CD4-positive, alpha-beta memory T cell (primary cell): Measurements from ENCODE around the gene ARL2. TPM values are rescaled to one million over a fixed set of nuclear protein-coding genes. Genes with fewer than 3 reads are reported as not detected.
A peak's percentile ranks its signal among the peaks of the same experiment; 100 is the strongest.

ENCODE experiments used
- CTCF ChIA-PET: fragments of 350-600 bp; sonication (Branson Sonifier 250); formaldehyde crosslinking; loops from one replicate; lab custom pipeline; 2021; ENCODE audit warnings: inconsistent platforms; ENCODE audit not compliant: partially characterized antibody; lab: Charles Lee
- POLR2A ChIA-PET: fragments of 350-600 bp; sonication (Branson Sonifier 250); formaldehyde crosslinking; loops from one replicate; lab custom pipeline; 2021; ENCODE audit not compliant: partially characterized antibody; lab: Charles Lee
- DNase-seq, 5 donors: peaks; one replicate each; pipeline versions ENCODE4 v3.0.0 to v3.0.0-alpha.2; 2020 to 2022; ENCODE audit warnings: mixed read lengths in 1 of 5
- H3K27ac ChIP-seq: one replicate; pipeline ENCODE4 v1.7.0; 2013; ENCODE audit warnings: low read depth, low read length
- H3K27me3 ChIP-seq: 2 replicates; pipeline ENCODE4 v1.7.0; 2013; ENCODE audit warnings: mild to moderate bottlenecking, low read length, moderate library complexity; ENCODE audit not compliant: insufficient read depth
- H3K36me3 ChIP-seq: 2 replicates; pipeline ENCODE4 v1.7.0; 2013; ENCODE audit warnings: mild to moderate bottlenecking, low read length, moderate library complexity; ENCODE audit not compliant: insufficient read depth
- H3K4me1 ChIP-seq: 2 replicates; pipeline ENCODE4 v1.7.0; 2013; ENCODE audit warnings: mild to moderate bottlenecking, low read length, moderate library complexity; ENCODE audit not compliant: insufficient read depth
- H3K4me3 ChIP-seq, 2 donors: one replicate each; pipeline ENCODE4 v1.7.0; 2013; ENCODE audit warnings: low read length in 2 of 2, mild to moderate bottlenecking in 1 of 2
- H3K9me3 ChIP-seq, 2 donors: one replicate each; pipeline ENCODE4 v1.7.0; 2013; ENCODE audit warnings: low read length in 2 of 2, control low read depth in 1 of 2; ENCODE audit not compliant: control insufficient read depth in 1 of 2
- H3K27ac Mint-ChIP-seq, 7 donors: one replicate each; pipeline ENCODE4 v1.8.0; 2020 to 2021; ENCODE audit warnings: mixed read lengths in 7 of 7, mild to moderate bottlenecking in 6 of 7, inconsistent platforms in 3 of 7, moderate library complexity in 3 of 7
- H3K27me3 Mint-ChIP-seq, 2 donors: one replicate each; pipeline ENCODE4 v1.8.0; 2020 to 2021; ENCODE audit warnings: mixed read lengths in 2 of 2
- H3K36me3 Mint-ChIP-seq, 2 donors: one replicate each; pipeline ENCODE4 v1.8.0; 2020 to 2021; ENCODE audit warnings: mixed read lengths in 2 of 2, inconsistent platforms in 1 of 2, mild to moderate bottlenecking in 1 of 2
- H3K4me1 Mint-ChIP-seq, 4 donors: one replicate each; pipeline ENCODE4 v1.8.0; 2020 to 2021; ENCODE audit warnings: mixed read lengths in 4 of 4, mild to moderate bottlenecking in 1 of 4
- H3K4me3 Mint-ChIP-seq, 8 donors: one replicate each; pipeline ENCODE4 v1.8.0; 2020 to 2021; ENCODE audit warnings: mixed read lengths in 8 of 8, mild to moderate bottlenecking in 7 of 8, moderate library complexity in 6 of 8, inconsistent platforms in 3 of 8
- H3K9me3 Mint-ChIP-seq, 8 donors: one replicate each; pipeline ENCODE4 v1.8.0; 2020 to 2021; ENCODE audit warnings: mixed read lengths in 8 of 8, mild to moderate bottlenecking in 5 of 8, inconsistent platforms in 3 of 8, moderate library complexity in 1 of 8
- intact Hi-C: fragments of 100-400 bp; cut with micrococcal nuclease; formaldehyde crosslinking; loops from one replicate; pipeline ENCODE4 v1.15.1; 2023
- polyA plus RNA-seq, 2 donors: library from polyadenylated mRNA; unstranded; fragments of 300-500 nt; fragmentation: Illumina TruSeq; gene quantifications; one replicate each; pipeline ENCODE4 v1.2.3, GENCODE V29; 2021
- total RNA-seq, 2 experiments: library from RNA; stranded (reverse); gene quantifications; one replicate each; pipeline ENCODE4 v1.2.3, GENCODE V29; 2021

ARL2 gene
- total and polyA plus RNA-seq, 4 experiments from 2014 or later: 30.6 to 114 (median 57.9) TPM

- Histone ChIP-seq H3K9me3 (no peaks in the 10 kb centered on the region), H3K36me3 (no peaks in the 10 kb centered on the region), H3K4me3 (no peak overlapping the region), H3K27me3 (no peaks in the 10 kb centered on the region), H3K4me1 (peaks cover 30% of the 10 kb centered on the region), H3K27ac (no peak overlapping the region)
- H3K27ac Mint-ChIP-seq: no peak overlapping the region
- no peaks in the 10 kb centered on the region for H3K9me3 Mint-ChIP-seq
- no peak for DNase-seq
- intact Hi-C loops: no loop called here
- H3K36me3 Mint-ChIP-seq: no peaks in the 10 kb centered on the region
- no peaks in the 10 kb centered on the region for H3K27me3 Mint-ChIP-seq
- H3K4me3 Mint-ChIP-seq: no peak overlapping the region
- POLR2A ChIA-PET: no interaction called here
- CTCF ChIA-PET: interaction anchor here (0.6 to 0.7 kb wide), 2 partner anchors 53 to 537 kb away, joined by 3 to 4 read pairs; no protein-coding TSS in a partner anchor
- peaks cover 13 to 36% (median 26%) of the 10 kb centered on the region in 4 donors for H3K4me1 Mint-ChIP-seq
These were observed 37.5 kb downstream of the ARL2 start for GRCh38 chr11:65051398-65051858.

- intact Hi-C loops: no loop called here
- H3K27me3 Mint-ChIP-seq: no peaks in the 10 kb centered on the region
- peak; percentile 24 to 56 (median 38) for DNase-seq
- H3K9me3 Mint-ChIP-seq: no peaks in the 10 kb centered on the region
- Histone ChIP-seq H3K4me1 (peaks cover 16% of the 10 kb centered on the region), H3K9me3 (no peaks in the 10 kb centered on the region), H3K36me3 (no peaks in the 10 kb centered on the region), H3K4me3 (no peak overlapping the region), H3K27me3 (no peaks in the 10 kb centered on the region), H3K27ac (peak overlapping the region; percentile 35)
- peak overlapping the region; percentile 76 to 96 (median 90) for H3K27ac Mint-ChIP-seq
- ChIA-PET CTCF (interaction anchor here (0.9 kb wide), 1 partner anchor 40 kb away, joined by 3 read pairs; the partner anchor contains the start of gene ARL2), POLR2A (interaction anchor here (1.0 to 1.7 kb wide), 3 partner anchors 13 to 64 kb away, joined by 3 to 14 read pairs (median 4); partner anchors contain the start of genes SAC3D1 and ZNHIT2)
- peak overlapping the region in 7 of 8 donors; percentile 56 to 85 (median 67) for H3K4me3 Mint-ChIP-seq
- H3K36me3 Mint-ChIP-seq: no peaks in the 10 kb centered on the region
- peaks cover 10 to 14% (median 14%) of the 10 kb centered on the region in 4 donors for H3K4me1 Mint-ChIP-seq
These were observed 40.0 kb downstream of the ARL2 start for GRCh38 chr11:65053827-65054508.

- Histone ChIP-seq H3K4me1 (peaks cover 23% of the 10 kb centered on the region), H3K36me3 (no peaks in the 10 kb centered on the region), H3K27ac (no peak overlapping the region), H3K4me3 (no peak overlapping the region), H3K9me3 (no peaks in the 10 kb centered on the region), H3K27me3 (no peaks in the 10 kb centered on the region)
- Mint-ChIP-seq H3K4me3 (no peak overlapping the region), H3K27me3 (no peaks in the 10 kb centered on the region), H3K27ac (peak overlapping the region in 3 of 7 donors; percentile 13 to 75 (median 41)), H3K9me3 (no peaks in the 10 kb centered on the region), H3K36me3 (no peaks in the 10 kb centered on the region), H3K4me1 (peaks cover 10 to 14% (median 14%) of the 10 kb centered on the region in 4 donors)
- CTCF ChIA-PET: interaction anchor here (1.4 to 1.5 kb wide), 2 partner anchors 15 to 55 kb away, joined by 3 read pairs; partner anchors contain the start of gene SAC3D1
- POLR2A ChIA-PET: interaction anchor here (1.3 kb wide), 1 partner anchor 41 kb away, joined by 3 read pairs; the partner anchor contains the start of gene ARL2
- intact Hi-C loops: no loop called here
- no peak for DNase-seq
These were observed 41.6 kb downstream of the ARL2 start for GRCh38 chr11:65055538-65055937.

GRCh38 chr11:65056999-65057398 is 43.0 kb downstream of the ARL2 start:
- H3K4me1 ChIP-seq: peaks cover 26% of the 10 kb centered on the region
- no peaks in the 10 kb centered on the region for H3K9me3 ChIP-seq
- peaks cover 10 to 14% (median 14%) of the 10 kb centered on the region in 4 donors for H3K4me1 Mint-ChIP-seq
- H3K4me3 ChIP-seq: no peak overlapping the region
- no peaks in the 10 kb centered on the region for H3K36me3 Mint-ChIP-seq
- ChIA-PET CTCF (interaction anchor here (0.7 kb wide), 1 partner anchor 31 kb away, joined by 3 read pairs; no protein-coding TSS in a partner anchor), POLR2A (no interaction called here)
- H3K9me3 Mint-ChIP-seq: no peaks in the 10 kb centered on the region
- H3K27ac Mint-ChIP-seq: no peak overlapping the region
- H3K4me3 Mint-ChIP-seq: no peak overlapping the region
- no peak overlapping the region for H3K27ac ChIP-seq
- no peaks in the 10 kb centered on the region for H3K36me3 ChIP-seq
- H3K27me3 ChIP-seq: no peaks in the 10 kb centered on the region
- no peak for DNase-seq
- intact Hi-C loops: no loop called here
- peaks cover 0 to 3% of the 10 kb centered on the region in 2 donors for H3K27me3 Mint-ChIP-seq

GRCh38 chr11:65057526-65057925 is 43.6 kb downstream of the ARL2 start:
- peaks cover 26% of the 10 kb centered on the region for H3K4me1 ChIP-seq
- Mint-ChIP-seq H3K4me3 (no peak overlapping the region), H3K27me3 (peaks cover 0 to 3% of the 10 kb centered on the region in 2 donors), H3K27ac (no peak overlapping the region), H3K9me3 (no peaks in the 10 kb centered on the region), H3K4me1 (peaks cover 10 to 14% (median 14%) of the 10 kb centered on the region in 4 donors), H3K36me3 (no peaks in the 10 kb centered on the region)
- no peak for DNase-seq
- intact Hi-C loops: no loop called here
- CTCF ChIA-PET: no interaction called here
- H3K27ac ChIP-seq: no peak overlapping the region
- H3K4me3 ChIP-seq: no peak overlapping the region
- no peaks in the 10 kb centered on the region for H3K27me3 ChIP-seq
- no peaks in the 10 kb centered on the region for H3K9me3 ChIP-seq
- POLR2A ChIA-PET: no interaction called here
- H3K36me3 ChIP-seq: no peaks in the 10 kb centered on the region

- no peak overlapping the region for H3K27ac Mint-ChIP-seq
- no peak overlapping the region for H3K4me3 Mint-ChIP-seq
- intact Hi-C loops: no loop called here
These were observed 44.1 kb downstream of the ARL2 start for GRCh38 chr11:65058012-65058411.

GRCh38 chr11:65058419-65059054 is 44.6 kb downstream of the ARL2 start, which contains the start of gene NAALADL1:
NAALADL1 (minus strand) TSS chr11:65058553; CDS start chr11:65058521, 32 bp downstream.
- CTCF ChIA-PET: no interaction called here
- Histone ChIP-seq H3K9me3 (no peaks in the 10 kb centered on the region), H3K27me3 (no peaks in the 10 kb centered on the region), H3K36me3 (no peaks in the 10 kb centered on the region), H3K4me3 (no peak within 1 kb of the TSS), H3K4me1 (peaks cover 22% of the 10 kb centered on the region), H3K27ac (no peak within 1 kb of the TSS)
- peak within 1 kb of the TSS in 1 of 7 donors; percentile 26 for H3K27ac Mint-ChIP-seq
- H3K9me3 Mint-ChIP-seq: no peaks in the 10 kb centered on the region
- POLR2A ChIA-PET: no interaction called here
- peaks cover 0 to 3% of the 10 kb centered on the region in 2 donors for H3K27me3 Mint-ChIP-seq
- H3K36me3 Mint-ChIP-seq: no peaks in the 10 kb centered on the region
- DNase-seq: no peak
- intact Hi-C loops: no loop called here
- H3K4me3 Mint-ChIP-seq: no peak within 1 kb of the TSS
- peaks cover 9 to 13% (median 11%) of the 10 kb centered on the region in 4 donors for H3K4me1 Mint-ChIP-seq

More at GRCh38 chr11:65058012-65058411, 44.1 kb downstream of the ARL2 start:
- H3K36me3 Mint-ChIP-seq: no peaks in the 10 kb centered on the region
- peaks cover 10 to 14% (median 14%) of the 10 kb centered on the region in 4 donors for H3K4me1 Mint-ChIP-seq
- no peak for DNase-seq
- no peak overlapping the region for H3K27ac ChIP-seq
- CTCF ChIA-PET: no interaction called here
- peaks cover 26% of the 10 kb centered on the region for H3K4me1 ChIP-seq
- no peaks in the 10 kb centered on the region for H3K9me3 Mint-ChIP-seq
- H3K4me3 ChIP-seq: no peak overlapping the region
- no peaks in the 10 kb centered on the region for H3K9me3 ChIP-seq
- peaks cover 0 to 3% of the 10 kb centered on the region in 2 donors for H3K27me3 Mint-ChIP-seq
- POLR2A ChIA-PET: no interaction called here
- H3K27me3 ChIP-seq: no peaks in the 10 kb centered on the region
- H3K36me3 ChIP-seq: no peaks in the 10 kb centered on the region
